ENCODE results near the gene RANBP9.

GRCh38 chr6:13676551-13677156 is 35.0 kb downstream of the RANBP9 start:
- TF ChIP-seq, protein P1, sequence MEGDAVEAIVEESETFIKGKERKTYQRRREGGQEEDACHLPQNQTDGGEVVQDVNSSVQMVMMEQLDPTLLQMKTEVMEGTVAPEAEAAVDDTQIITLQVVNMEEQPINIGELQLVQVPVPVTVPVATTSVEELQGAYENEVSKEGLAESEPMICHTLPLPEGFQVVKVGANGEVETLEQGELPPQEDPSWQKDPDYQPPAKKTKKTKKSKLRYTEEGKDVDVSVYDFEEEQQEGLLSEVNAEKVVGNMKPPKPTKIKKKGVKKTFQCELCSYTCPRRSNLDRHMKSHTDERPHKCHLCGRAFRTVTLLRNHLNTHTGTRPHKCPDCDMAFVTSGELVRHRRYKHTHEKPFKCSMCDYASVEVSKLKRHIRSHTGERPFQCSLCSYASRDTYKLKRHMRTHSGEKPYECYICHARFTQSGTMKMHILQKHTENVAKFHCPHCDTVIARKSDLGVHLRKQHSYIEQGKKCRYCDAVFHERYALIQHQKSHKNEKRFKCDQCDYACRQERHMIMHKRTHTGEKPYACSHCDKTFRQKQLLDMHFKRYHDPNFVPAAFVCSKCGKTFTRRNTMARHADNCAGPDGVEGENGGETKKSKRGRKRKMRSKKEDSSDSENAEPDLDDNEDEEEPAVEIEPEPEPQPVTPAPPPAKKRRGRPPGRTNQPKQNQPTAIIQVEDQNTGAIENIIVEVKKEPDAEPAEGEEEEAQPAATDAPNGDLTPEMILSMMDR (IDR thresholded peaks at IDR 0.05) = no peak
- no peak for TF ChIP-seq POLR2A (IDR thresholded peaks at IDR 0.05)

Measured in vagina (tissue), 2 donors.